Activated gamma-delta T cell treated with anti-CD3 and anti-CD28 coated beads, Interleukin-2, amount 50 U/mL, for 16 hours (primary cell): ENCODE measurements around the gene PDIA6.
"Not testable (repeated sequence)": the region's sequence is repeated elsewhere in the genome, so short reads cannot be mapped to it uniquely, and the experiment has no call there.

Source experiments
- DNase-seq: peaks from one replicate; pipeline ENCODE4 v3.0.0-alpha.2; 2020; ENCODE audit warnings: low read depth

Gene PDIA6

GRCh38 chr2:10810202-10811161 lies 2.1 kb downstream of the PDIA6 start:
- no peak for DNase-seq

GRCh38 chr2:10806543-10806942 lies 6.0 kb downstream of the PDIA6 start:
- DNase-seq = no peak

- DNase-seq = not testable (repeated sequence)
Measured at GRCh38 chr2:10805990-10806389, 6.6 kb downstream of the PDIA6 start.

GRCh38 chr2:10802657-10803056 lies 9.9 kb downstream of the PDIA6 start:
- no peak for DNase-seq

- DNase-seq = no peak
Measured at GRCh38 chr2:10800163-10800562, 12.4 kb downstream of the PDIA6 start.

GRCh38 chr2:10798783-10799182 lies 13.8 kb downstream of the PDIA6 start:
- no peak for DNase-seq

GRCh38 chr2:10796703-10797102 lies 15.9 kb downstream of the PDIA6 start:
- no peak for DNase-seq

- DNase-seq = no peak
Measured at GRCh38 chr2:10795508-10796046, 17.0 kb downstream of the PDIA6 start.

- no peak for DNase-seq
Measured at GRCh38 chr2:10794876-10795275, 17.7 kb downstream of the PDIA6 start.

- no peak for DNase-seq
Measured at GRCh38 chr2:10793816-10794215, 18.8 kb downstream of the PDIA6 start.

- DNase-seq = no peak
Measured at GRCh38 chr2:10792660-10793400, 19.8 kb downstream of the PDIA6 start.

GRCh38 chr2:10792001-10792634 lies 20.5 kb downstream of the PDIA6 start:
- DNase-seq = no peak

- no peak for DNase-seq
Measured at GRCh38 chr2:10790228-10790973, 22.2 kb downstream of the PDIA6 start.

- no peak for DNase-seq
Measured at GRCh38 chr2:10788855-10789254, 23.7 kb downstream of the PDIA6 start.

GRCh38 chr2:10787176-10787968 lies 25.2 kb downstream of the PDIA6 start:
- no peak for DNase-seq

- no peak for DNase-seq
Measured at GRCh38 chr2:10786240-10786982, 26.2 kb downstream of the PDIA6 start.

- no peak for DNase-seq
Measured at GRCh38 chr2:10785260-10785659, 27.3 kb downstream of the PDIA6 start.

- no peak for DNase-seq
Measured at GRCh38 chr2:10784719-10785118, 27.9 kb downstream of the PDIA6 start.

- DNase-seq = no peak
Measured at GRCh38 chr2:10783421-10783820, 29.2 kb downstream of the PDIA6 start.

- DNase-seq = no peak
Measured at GRCh38 chr2:10781746-10782145, 30.8 kb downstream of the PDIA6 start.
